Smooth muscle cell of the brain vasculature (primary cell): ENCODE data around the gene CDKN1C.
"Not testable (repeated sequence)": the region's sequence is repeated elsewhere in the genome, so short reads cannot be mapped to it uniquely, and the experiment has no call there.

Experiments used
- DNase-seq: peaks from one replicate; pipeline ENCODE4 v3.0.0-alpha.2; 2012; ENCODE audit warnings: low read depth, low spot score

Gene CDKN1C

DNA sequence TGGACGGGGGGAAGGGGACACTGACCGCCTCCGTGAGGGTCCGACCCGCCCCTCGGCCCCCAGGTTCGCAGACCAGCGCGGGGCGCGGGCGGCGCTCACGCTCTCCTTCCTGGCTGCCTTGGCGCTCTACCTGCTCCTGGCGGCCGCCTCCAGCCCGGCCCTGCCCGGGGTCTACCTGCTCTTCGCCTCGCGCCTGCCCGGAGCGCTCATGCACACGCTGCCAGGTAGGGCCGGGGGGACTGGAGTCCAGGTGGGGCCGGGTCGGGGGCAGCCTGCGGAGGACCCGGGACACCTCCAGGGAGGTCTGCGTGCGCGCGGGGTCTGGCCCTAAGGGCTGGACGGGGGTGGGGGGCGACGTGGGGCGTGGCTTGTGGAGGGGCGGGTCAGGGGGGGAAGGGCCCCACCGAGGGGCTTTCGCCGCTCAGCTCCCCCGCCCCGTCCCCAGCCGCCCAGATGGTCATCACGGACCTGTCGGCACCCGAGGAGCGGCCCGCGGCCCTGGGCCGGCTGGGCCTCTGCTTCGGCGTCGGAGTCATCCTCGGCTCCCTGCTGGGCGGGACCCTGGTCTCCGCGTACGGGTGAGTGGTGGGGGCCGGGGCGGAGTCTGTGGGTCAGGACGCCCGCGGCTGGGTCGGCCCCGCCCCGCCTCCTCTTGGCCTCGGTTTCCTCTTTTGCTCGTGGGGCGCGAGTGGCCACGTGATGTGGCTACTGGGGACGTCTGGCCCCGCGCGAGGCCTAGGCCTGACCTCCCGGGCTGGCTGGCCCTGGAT, 23.7 kb upstream of the CDKN1C start:
- DNase-seq = no peak

DNA sequence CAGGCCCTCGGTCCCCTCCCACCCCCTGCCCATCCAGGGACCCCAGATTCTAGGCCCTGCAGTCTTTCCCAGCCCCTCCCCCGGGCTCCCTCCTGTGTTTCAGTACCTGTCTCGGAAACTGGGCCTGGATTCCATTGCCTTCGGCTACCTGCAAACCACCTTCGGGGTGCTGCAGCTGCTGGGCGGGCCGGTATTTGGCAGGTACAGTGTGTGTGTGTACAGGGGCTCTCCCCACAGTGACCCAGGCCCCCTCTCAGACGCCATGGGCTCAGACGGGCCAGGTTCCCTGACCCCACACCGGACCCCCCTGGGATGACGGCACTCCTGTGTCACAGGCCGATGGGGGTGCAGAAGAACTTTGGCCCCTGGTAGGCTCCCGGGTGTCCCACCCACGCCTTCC, 22.6 kb upstream of the CDKN1C start:
- no peak for DNase-seq

DNA sequence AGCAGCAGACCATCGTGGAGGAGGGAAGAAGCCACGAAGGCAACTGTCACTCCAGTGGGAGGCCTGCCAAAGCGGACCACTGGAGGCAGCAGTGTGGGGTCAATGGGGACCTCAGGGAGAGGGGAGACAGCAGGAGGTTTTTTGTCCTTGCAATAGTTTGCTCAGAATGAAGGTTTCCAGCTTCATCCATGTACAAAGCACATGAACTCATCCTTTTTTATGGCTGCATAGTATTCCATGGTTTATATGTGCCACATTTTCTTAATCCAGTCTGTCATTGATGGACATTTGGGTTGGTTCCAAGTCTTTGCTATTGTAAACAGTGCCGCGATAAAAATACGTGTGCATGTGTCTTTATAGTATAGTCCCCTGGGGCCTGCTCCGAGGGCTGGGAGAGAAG, 19.7 kb upstream of the CDKN1C start:
- not testable (repeated sequence) for DNase-seq

DNA sequence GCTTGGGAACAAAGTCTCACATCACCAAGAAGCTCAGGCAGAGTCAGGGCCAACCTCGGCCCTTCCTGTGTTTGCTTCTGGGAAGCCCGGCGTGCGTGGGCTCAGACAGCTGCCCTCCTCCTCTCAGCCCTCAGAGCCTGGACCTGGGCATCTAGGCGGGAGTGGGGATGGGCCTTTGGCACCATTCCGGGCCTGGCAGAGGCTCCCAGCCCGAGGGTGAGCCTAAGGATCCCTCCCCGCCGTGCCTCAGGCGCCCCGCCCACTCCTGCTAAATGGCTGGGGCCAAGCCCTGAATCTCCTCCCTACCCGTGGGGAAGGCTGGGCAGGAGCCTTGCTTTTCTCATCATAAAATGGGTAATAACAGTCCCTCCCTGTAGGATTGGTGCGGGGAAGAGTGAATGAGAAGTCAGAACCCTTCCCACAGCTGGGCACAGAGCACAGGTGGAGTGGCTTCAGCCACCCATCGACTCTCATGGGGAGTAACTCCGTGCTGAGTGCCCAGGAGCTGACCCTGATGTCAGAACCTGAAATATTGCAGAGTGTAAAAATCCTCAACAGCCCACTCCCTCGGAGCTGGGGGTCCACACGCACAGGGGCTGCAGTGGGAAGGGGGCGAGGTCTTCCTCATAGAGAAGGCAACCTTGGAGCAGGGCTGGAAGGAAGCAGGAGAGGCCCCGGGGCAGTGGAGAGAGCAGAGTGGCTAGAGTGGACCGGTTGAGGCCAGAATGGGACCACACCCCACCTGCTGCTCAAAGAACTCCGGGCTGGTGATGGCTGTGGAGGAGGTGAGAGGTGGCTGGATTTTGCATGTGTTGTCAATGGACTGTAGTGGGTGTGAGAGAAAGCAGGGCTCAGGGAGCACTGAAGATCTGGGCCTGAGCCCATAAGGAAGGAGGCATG, 18.8 kb upstream of the CDKN1C start:
- DNase-seq = no peak

DNA sequence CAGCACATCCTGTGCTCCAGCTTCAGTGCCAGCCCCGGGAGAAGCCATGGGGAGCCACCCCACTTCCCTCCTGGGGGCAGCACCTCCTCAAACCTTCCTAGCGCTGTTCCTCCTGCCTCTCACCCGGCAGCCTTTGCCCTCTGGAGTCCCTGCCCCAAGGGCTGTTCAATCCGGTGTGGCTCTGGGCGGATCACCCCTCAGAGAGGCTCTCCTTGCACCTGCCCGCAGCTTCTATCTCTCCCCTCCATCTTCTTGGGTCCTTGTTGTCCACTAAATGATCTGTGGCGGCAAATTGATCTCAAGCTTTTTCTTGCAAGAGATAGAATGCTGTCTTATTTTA, 18.1 kb upstream of the CDKN1C start:
- DNase-seq = no peak

DNA sequence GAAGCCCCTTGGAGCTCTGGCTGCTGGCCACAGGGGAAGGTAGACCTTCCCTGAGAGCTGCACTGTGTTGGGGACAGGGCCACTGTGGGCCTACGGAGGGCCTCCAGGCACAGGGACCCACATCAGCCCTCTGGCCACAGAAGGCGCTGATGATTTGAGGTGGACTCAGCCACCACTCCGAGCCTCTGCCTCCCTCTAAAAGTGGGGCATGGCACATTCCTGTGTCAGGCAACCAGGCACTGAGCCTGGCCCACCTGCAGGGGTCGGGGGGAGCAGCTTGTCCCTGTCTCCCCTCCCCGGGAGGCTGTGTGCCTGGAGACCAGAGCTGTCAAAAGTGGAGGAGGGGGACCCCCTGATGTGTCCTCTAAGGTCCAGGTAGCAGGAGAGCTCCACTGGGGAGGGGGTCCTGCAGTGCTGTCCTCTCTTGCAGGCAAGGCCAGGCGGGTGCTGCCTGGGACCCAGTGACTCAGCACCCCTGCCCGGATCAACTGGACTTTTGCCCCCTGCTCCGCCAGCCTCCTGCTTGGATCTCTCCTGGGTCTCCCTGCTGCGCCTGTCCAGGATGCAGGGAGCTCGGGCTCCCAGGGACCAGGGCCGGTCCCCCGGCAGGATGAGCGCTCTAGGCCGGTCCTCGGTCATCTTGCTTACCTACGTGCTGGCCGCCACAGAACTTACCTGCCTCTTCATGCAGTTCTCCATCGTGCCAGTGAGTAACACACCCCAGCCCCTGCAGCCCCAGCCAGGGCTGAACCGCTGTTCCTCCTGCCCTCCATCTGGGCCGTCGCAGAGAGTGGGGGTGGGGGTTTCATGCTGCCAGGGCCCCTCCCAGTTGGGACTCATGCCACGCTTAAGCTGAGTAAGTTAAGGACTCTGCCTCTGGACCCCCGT, 17.5 kb upstream of the CDKN1C start:
- no peak for DNase-seq

DNA sequence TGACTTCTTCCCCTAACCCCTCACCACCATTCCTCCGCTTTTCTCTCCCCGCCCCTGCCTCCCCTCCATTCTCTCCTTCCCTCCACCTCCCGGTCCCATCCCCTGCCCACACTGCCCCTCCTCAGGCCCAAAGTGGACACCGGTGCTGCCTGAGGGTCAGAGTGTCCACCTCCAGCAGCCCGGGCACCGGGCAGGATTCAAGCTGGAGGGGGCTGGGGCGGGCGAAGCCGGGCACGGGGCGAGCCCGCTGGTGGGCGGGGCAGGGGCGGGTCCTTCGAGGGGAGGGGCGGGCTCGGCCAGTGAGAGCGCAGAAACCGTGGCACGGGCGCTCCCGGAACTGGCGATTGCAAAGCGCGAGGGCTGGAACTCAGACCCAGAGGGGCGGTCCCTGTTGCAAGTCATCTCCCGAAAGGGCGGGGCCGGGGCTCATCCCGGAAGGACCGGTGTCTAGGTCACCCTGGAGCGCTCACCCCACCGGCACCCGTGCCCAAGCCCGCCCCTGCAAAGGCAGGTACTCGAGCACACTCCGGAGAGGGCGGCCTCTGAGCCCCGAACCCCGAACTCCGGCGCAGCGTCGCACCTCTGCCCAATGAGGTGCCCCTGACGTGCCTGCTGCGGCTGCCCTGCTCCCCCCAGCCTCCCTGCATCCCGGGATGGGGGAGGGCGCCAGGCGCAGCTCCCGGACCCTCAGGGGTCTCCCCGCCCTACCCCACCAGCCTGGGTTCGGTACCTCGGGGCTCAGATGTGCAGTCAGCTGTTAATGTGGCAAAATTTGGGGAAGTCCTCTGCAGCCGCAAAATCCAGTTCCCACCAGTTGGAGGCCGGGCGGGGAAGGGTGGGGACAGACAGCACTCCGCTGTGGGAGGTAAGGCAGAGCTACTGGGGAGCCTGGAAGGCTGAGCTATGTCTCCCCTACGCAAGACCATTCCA, 16.5 kb upstream of the CDKN1C start:
- peak; percentile 63 for DNase-seq

DNA sequence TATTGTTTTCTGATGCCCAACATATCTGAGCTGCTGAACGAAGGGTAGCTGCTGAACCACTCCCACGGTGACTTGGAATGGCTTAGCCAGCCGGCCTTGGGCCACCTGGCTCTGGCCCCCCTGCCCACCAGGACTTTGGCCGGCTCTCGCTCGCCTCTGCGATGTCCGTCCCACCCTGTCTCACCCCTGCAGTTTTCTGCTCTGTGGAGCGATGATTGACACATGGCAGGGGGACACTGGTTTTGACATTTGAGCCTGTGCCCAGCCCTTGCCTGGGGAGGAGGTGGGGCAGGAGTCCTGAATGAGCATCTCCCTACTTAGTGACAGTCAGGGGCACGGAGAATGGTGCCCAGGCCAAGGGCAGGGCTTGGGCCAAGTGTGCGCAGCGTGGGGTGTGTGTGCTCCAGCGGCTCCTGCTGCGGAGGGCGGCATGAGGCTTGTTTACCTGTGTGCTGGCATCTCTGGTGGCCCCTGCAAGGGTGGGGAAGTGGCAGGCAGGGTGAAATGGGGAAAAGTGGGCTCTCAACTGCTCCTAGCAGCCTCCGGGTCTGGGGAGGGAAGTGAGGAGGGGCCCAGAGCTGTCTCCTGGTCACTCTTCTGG, 15.7 kb upstream of the CDKN1C start:
- DNase-seq = no peak

DNA sequence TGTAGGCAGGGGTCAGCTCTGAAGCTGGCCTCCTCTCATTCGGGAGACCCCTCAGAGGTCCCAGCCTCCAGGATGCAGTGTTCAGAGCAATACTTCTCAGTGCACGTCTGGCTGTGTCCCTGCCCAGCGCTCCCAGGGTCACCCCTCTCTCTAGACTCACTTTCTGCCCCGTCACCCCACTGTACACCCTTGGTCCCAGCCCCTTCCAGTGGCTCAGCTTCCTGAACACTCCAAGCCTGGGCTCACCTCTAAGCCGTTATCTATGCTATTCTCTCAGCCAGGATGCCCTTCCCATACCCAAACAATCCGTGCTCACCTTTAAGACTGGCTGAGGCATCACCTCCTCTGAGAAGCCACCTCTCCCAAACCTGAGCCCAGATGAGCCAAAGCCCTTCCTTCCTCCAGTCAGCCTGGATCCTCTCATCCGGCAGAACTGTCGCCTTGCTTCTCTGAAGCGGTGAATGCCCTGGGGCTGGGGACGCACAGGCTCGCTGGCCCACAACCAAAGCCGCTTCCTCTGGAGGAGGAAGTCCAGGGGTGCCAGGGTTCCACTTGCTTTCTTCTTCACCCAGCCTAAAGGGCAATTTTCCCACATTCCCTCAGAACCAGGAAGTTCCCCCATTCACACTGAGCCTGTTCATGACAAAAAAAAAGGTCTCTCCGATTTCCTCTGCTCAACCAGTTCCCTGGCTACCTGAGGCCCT, 13.7 kb upstream of the CDKN1C start:
- no peak for DNase-seq

DNA sequence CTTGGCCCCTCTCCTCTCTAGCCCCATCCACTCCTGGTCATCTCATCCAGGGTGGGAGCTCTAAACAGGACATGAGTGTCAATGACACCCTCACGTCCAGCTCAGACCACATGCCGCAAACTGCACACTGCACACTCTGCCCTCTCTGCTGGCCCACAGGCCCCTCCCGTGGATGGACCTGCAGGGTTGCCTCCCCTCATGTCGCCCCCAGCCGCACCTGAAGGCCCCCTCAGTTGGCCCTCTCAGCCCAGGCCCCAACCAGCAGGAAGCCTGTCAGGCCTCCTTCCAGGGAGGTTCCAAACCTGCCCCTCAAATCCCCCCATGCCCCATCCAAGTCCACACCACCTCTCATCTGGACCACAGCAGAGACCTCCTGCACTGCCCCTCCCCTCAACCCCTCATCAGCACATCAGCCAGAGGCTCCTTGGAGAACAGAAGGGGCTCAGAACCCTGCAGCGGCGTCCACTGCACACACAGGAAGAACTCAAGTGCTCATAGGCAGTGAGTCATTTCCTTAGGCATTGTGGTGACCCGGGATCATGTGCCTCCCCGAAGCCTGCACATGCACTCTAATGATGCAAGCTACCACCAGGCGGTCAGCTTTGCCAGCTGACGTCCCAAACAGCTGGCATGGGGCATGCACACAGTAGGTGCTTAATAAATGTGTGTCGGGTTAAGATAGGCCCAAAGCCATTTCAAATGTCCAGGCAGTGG, 12.9 kb upstream of the CDKN1C start:
- peak; percentile 75 for DNase-seq

DNA sequence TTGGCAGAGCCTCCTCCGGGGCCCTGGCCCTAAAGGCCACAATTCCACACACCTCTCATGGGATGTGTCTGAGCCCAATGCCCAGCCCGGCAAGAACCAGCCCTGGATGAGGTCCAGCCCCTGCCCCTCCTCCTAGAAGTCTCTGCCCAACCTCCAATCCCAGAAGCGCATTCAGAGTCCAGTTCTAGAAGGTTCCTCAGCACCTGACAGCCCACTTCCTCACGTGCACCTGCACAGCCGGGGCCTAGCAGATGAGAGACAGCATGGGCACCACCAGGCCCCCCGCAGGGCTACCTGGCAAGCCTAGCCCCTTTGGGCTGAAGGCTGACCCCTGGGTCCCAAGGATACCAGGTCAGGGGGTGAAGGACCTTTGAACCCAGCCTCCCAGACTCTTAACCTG, 11.5 kb upstream of the CDKN1C start:
- no peak for DNase-seq

DNA sequence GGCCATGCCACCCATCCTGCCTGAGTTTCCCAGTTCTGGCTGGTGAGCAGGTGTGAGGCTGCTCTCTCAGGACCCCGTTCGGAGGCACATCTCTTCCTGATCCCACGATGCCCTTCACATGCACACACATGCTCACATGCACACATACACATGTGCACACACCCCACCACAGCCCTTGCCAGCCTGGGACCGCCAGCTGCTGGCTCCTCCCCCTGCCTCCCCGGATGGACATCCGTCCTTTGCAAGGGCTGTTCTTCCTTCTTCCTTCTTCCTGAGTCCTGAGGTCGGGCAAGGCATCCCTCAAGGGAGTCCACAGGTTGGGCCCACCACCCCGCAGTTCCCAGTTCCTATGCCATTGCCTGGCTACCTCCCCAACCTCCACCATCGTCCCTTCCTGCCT, 10.5 kb upstream of the CDKN1C start:
- no peak for DNase-seq

DNA sequence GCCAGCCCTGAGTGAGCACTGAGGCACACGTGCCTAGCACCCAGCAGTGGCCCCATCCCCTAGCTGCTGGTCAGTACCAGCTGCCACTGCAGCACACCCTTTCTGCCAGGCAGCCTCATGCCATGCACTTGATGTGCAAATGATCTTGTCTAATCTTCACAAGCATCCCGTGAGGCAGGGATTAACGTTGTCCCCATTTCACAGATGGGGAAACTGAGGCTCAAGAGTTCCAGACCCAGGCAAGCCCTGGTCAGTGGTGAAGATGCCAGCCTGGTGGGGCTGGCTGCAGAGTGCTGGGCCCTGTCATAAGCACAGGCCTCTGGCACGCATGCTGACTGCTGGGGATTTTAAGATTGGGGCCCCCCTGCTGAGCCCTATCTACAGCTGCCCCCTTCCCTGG, 8.4 kb upstream of the CDKN1C start:
- DNase-seq = no peak

DNA sequence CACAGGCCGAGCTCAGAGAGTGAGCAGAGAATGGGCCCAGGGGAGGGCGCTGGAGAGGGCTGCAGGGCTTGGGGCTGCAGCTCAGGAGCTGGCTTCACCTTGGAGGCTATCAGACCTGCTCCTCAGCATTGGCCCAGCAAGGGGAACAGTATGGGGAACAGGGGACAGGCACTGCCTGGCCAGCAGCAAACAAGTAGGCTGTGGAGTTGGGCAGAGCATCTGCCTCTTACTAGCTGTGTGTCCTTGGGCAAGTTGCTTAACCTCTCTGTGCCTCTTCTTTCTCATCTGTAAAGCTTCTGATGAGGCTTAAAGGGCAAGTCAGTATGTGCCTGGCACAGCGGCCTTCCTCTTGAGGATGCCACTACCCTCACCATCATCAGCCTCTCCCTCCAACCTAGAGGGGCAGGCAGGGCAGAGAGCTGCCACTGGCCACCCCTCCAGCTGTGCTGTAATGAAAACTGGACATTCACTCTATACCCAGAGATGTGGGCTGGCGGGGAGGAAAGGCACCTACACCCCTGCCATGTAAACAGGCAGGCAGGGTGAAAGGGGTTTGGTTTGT, 7.5 kb upstream of the CDKN1C start:
- DNase-seq = no peak

DNA sequence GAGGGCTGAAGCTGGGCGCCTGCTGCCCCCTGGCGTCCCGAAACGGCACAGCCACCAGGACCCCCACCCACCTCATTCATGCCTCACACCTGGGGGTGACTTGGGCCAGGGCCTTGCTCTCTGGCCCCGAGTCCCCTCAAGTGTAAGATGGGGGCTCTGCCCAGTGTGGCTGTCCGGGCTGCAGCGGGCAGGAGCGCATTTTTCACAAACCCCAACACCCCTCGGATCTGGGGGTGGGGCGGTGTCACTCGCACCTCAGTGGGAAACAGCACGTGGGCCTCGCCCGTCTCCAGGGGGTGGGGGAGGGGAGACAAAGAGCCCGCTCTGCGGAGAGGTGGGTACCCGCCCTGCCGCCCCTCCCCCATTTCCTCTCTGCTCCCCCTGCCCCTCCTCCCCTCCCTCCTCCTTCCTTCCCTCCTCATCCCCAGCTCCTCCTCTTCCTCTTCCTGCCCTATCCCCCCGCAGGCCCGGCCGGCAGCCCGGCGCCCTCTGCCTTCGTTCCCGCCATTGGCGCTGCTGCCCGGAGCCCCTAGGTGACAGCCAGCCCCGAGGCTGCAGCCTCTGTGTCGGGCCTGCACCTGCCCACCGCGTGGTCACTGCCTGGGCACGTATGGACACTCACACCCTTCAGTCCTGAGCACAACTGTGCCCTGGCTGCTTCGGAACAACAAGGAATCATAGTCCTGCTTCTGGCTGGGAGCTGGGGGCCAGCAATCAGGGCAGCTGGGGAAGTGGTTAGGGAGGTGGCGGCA, 6.8 kb upstream of the CDKN1C start:
- DNase-seq = no peak

DNA sequence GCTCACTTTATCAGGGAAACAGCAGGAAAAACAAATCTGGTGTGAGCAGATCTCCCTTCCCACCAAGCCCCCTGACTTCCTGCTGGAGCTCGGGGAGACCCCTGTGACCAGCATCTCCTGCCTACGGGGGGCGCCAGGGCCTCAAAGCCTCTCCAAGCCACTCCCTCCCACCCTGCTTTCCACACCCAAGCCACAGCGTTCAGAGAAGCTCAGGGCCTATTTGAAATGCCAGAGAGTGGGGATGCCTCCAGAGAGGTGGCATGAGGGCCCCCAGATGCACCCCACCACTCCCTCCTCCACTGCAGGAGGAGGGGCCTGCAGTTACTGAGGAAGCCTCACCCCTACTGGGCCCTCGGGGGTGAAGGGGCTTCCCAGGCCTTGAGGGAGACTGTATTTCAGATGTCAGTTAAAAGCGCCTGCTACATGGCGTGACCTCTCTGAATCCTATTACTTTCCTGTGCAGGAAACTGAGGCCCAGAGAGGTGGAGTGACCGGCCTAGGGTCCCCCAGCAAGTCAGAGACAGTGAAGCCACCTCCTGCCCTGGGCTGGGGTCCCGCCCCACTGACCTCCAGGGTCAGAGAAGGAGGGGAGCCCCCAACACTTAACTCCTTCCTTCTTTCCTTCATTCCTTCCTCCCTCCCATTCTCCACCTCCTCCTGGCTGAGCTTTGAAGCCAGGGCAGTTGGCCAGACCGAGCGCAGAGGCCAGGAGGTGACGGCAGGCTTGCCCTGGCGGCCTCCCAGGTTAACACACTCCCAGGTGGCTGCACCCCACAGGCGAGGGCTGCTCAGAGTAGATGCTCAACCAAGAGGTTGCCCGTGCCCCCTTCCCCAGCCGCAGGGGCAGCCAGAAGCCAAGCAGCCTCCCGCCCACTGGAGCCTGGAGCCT, 6.0 kb upstream of the CDKN1C start:
- DNase-seq = no peak
